Stimulated activated CD4-positive, alpha-beta T cell treated with anti-CD3 and anti-CD28 coated beads, Interleukin-4, amount 100 ng/mL, for 24 hours (primary cell): ENCODE measurements around the gene CTBP2.

Source experiments
- DNase-seq: peaks from one replicate; pipeline ENCODE4 v3.0.0-alpha.2; 2020

CTBP2 gene

GRCh38 chr10:125102246-125102645 lies 58.1 kb downstream of the CTBP2 start:
- no peak for DNase-seq

- no peak for DNase-seq
Measured at GRCh38 chr10:125101581-125101980, 58.8 kb downstream of the CTBP2 start.

DNA sequence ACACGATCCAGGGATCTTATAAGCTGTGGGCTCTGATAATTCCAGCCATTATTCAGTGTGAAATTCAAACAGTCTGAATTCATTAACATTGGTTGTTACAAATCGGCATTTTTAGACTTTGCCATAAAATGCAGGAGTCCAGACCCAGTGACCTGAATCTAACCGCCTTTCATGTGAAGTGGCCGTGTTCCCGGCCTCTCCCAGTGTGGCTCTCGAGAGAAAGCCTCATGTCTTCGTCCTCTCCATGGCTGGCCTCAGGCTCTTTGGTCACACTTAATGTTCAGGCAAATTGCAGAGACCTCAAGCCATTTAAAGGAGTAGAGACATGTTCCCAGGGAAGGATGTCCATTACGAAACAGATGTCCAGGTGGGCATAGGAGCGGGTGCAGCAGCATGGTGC lies 59.3 kb downstream of the CTBP2 start:
- no peak for DNase-seq

- DNase-seq = no peak
Measured at GRCh38 chr10:125097409-125098070, 62.8 kb downstream of the CTBP2 start.

DNA sequence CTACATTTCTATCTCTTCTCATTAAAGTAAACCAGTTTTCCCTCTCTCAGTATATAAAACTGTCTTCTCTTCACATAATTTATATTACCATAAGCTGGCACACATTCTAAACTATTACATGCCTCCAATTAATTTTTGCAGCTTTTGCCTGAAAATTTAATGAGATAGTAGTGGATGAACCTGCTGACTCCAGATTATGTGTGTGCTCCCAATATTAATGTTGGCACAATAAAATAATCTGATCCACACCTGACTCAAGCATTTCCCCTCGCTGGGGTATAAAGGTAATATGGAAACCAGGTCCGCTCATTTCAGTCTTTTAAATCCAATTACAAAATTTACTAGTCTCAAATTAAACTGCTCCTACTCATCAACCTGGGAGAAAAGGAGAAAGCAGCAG lies 63.4 kb downstream of the CTBP2 start:
- no peak for DNase-seq

GRCh38 chr10:125096371-125096770 lies 64.0 kb downstream of the CTBP2 start:
- DNase-seq = no peak

GRCh38 chr10:125095776-125096175 lies 64.6 kb downstream of the CTBP2 start:
- DNase-seq = no peak

DNA sequence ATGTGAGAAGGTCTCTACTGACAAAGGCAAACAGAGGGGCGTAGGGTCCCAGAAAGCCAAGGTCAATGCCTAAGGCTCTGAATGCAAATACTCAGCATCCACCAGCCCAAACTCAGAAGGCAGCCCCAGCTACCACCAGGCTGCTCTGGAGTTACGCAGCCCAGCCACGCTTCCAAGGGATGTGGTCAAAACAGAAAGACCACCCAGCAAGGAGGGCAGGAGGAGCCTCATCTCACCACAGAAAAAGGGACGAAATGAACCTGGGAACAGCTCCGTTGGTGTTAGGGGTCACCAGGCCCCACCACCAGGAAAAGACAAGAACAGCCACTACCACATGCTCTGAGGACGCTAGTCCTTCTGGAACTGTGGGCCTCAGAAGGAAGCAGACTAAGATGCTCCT lies 65.1 kb downstream of the CTBP2 start:
- DNase-seq = no peak

GRCh38 chr10:125094806-125095205 lies 65.6 kb downstream of the CTBP2 start:
- no peak for DNase-seq

DNA sequence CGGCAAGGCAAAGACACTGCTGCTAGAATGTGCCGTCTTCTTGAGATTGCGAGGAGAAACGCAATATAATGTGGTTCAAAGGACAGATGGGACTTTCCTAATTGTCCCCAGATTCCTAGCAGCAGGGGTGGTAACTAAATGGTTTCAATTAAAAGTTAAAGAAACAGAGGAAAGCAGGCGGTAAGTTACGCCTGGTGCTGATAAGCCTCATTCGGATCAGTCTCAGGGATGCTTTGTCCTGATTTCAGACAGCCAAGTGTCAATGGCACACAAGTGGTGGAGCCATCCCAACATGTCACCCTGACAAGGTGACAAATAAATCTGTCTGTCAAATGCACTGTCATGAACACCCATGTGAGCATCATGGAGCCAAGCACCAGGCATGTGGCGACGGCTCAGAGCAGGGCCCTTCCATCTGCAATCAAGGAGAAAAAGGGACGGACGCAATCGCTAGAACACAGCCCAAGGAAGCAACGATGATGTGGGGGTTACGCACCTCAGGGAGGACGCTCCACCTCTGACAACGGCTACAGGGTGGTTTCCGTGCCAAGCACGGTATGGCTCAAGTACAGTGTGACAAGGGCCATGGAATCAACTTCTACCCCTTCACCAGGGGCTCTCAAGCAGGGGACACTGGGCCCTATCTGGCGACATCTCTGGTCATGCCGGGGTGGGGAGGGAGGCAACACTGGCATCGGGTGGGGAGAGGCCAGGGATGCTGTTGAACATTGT lies 66.2 kb downstream of the CTBP2 start:
- no peak for DNase-seq

DNA sequence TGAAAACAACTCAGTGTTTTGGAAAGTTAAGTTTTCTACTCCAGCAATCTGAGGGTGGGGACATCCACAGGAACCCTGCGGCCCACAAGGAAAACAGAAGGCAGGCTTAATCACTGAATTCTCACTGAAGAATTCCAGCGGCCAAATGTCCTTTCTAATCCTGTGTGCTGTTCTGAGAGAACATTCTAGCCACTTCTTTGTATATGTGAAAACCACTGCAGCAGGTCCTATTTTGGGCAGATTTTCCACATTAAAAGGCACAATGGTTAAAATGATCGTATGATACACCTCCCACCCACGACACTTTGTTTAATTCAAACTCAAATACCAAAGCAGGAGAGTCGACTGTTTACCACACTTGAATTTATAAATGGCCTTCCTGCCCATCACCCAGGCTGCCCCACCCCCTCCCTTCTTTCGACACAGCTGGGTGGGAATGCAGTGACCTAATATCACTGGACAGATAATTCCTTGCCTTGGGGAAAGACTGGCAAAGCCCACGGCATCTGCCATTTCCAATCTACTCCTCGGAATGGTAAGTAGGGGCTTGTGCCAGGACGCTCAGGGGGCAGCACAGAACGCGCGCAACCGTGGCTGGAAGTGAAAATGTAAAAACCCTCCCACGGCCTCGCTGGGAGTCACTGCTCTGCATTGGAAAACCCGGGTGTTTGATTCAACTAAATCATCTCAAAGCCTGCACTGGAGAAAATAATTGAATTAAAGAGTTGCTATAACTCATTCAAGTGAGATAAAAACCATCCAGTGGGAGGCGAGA lies 67.0 kb downstream of the CTBP2 start:
- DNase-seq = no peak

DNA sequence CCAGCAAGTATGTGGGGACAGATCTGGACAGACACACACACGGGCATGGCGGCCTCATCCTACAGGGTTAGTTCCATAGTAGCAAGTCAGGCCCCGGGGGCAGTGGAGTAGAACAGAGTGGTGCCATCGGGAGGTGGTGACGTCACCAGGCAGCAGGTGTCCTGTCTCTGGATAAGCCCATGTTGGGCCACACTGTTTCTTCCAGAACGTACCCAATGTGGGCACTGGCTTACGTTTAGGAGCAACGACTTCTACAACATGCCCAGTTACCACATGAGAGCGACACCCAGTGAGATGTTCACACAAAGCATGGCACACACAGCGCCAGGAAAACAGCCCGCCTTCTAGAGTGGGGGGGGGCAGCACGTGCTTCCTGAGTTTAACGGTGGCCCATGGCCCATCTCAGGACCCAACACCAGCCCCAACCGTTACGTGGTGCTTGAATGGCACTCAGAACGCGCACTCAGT lies 67.8 kb downstream of the CTBP2 start:
- DNase-seq = no peak

DNA sequence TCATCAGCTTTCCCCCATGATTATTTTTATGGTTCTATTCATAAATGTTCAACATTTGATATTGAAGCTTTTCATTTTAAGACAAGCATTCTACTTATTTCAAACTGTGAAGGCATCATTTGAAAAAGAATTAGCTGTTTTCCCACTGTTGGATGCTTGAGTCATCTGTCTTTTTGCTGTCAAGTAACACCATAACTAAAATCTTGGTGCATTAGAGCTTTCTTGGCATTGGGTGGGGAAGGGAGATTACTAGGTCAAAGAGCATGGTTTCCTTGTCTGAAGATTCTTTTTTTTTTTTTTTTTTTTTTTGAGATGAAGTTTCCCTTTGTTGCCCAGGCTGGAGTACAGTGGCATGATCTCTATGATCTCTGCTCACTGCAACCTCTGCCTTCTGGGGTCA lies 68.5 kb downstream of the CTBP2 start:
- DNase-seq = no peak

DNA sequence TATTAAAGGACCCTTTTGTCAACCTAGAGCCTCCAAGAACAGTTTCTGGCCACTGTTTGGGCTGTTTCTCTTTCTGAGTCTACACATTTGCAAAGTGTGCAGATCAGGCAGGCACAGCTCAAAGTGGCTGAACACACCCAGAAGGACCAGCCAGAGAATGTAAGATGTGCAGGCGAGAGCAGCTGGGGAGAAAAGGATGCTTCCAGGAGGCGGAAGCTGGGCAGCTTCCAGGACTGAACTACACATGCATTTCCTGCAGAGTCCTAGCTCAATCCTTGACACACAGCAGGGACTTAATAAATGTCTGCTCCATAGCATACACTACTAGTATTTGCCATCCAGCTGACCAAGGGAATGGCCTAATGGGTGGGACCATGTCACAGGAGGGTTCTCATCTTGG lies 70.9 kb downstream of the CTBP2 start:
- no peak for DNase-seq

- no peak for DNase-seq
Measured at GRCh38 chr10:125087897-125088215, 72.5 kb downstream of the CTBP2 start.

GRCh38 chr10:125087191-125087896 lies 73.0 kb downstream of the CTBP2 start:
- no peak for DNase-seq

GRCh38 chr10:125086691-125087090 lies 73.7 kb downstream of the CTBP2 start:
- DNase-seq = no peak

GRCh38 chr10:125085258-125086054 lies 74.9 kb downstream of the CTBP2 start:
- DNase-seq = no peak

DNA sequence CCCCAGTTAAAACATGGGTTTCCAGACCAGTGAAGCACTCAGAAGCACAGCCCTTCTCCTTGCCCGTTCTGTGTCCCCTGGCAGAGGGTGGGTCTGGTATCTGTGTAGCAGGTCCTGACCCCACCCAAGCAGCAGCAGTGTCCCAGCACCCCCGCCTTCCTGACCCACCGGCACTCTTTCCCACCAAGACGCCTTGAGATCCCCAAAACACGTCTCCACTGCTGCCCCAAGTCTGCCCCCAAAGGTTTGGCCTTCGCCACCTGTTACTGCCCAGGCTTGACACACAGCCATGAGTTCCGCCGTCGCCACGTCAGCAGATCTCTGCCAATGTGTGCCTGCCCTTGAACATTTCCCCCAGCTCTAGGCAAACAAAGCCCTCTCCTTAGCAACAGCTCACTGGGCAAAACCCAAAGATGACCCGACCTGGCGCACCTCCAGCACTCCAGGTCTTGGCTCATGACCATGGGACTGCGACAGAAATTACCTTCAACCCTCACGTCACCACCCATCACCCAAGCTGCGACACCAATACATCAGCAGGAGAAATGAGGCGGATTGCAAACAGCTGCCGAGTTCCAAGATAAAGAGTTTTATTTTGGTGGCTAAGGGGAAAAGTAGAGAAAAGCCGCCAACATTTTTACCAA lies 75.6 kb downstream of the CTBP2 start:
- DNase-seq = no peak

DNA sequence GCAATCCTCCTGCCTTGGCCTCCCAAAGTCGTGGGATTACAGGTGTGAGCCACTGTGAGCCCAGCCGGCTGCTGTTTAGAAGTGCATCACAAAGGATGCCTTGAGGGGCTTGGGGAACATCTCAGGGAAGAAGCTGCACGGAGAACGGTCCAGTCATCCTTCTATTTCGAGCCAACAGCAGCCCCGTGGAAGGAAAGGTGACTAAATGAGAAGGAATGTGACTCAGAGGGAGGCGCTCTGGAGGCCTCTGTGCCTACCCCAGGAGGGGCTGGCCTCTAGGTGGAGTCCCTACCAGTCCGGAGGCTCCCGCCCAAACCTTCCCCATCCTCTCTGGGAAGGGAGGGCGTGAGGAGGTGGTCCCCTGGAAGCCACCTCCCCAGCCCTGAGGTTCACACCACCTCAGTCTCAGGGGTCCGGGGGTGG lies 76.2 kb downstream of the CTBP2 start:
- no peak for DNase-seq

DNA sequence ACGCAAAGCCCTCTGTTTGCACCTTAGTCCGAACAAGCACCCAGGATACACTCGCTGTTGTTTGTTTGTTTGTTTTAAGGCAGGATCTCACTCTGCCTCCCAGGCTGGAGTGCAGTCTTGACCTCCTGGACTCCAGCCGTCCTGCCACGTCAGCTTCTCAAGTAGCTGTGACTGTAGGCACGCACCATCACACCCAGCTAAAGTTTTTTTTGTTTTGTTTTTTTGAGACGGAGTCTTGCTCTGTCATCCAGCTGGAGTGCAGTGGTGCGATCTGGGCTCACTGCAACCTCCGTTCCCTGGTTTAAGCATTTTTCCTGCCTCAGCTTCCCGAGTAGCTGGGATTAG lies 76.8 kb downstream of the CTBP2 start:
- no peak for DNase-seq
